ENCODE data around the gene TEX38. TPM values are rescaled to one million over a fixed set of nuclear protein-coding genes. Genes with fewer than 3 reads are reported as not detected.
A peak's percentile ranks its signal among the peaks of the same experiment; 100 is the strongest.

Gene TEX38
- total and polyA plus RNA-seq, 2 of the 13 experiments (the other 11 are each of a cell fraction or from before 2014, with no cell fraction given), result 0.18 TPM; not detected in 1

DNA sequence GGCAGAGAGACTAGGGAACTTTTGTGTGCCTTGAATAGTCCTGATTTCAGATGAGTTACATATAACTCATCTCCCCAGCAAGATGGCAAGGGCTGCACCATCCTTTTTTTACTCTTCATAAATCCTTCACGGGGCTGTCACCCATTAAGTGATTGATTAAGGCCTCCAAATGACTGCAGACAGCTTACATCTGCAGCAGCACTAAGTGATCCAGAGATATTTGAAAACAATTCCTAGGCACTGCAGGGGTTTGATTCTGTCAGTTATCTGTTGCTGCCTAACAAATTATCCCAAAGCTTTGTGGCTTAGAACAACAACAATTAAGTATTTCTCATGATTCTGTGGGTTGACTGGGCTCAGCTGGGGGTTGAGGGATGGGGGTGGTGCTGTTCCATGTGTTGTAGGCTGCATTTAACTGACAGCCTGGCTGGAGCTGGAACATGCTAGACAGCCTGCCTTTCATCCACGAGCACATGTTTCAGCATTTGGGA lies 19.3 kb downstream of the TEX38 start (continued):
- TF ChIP-seq, protein P1, sequence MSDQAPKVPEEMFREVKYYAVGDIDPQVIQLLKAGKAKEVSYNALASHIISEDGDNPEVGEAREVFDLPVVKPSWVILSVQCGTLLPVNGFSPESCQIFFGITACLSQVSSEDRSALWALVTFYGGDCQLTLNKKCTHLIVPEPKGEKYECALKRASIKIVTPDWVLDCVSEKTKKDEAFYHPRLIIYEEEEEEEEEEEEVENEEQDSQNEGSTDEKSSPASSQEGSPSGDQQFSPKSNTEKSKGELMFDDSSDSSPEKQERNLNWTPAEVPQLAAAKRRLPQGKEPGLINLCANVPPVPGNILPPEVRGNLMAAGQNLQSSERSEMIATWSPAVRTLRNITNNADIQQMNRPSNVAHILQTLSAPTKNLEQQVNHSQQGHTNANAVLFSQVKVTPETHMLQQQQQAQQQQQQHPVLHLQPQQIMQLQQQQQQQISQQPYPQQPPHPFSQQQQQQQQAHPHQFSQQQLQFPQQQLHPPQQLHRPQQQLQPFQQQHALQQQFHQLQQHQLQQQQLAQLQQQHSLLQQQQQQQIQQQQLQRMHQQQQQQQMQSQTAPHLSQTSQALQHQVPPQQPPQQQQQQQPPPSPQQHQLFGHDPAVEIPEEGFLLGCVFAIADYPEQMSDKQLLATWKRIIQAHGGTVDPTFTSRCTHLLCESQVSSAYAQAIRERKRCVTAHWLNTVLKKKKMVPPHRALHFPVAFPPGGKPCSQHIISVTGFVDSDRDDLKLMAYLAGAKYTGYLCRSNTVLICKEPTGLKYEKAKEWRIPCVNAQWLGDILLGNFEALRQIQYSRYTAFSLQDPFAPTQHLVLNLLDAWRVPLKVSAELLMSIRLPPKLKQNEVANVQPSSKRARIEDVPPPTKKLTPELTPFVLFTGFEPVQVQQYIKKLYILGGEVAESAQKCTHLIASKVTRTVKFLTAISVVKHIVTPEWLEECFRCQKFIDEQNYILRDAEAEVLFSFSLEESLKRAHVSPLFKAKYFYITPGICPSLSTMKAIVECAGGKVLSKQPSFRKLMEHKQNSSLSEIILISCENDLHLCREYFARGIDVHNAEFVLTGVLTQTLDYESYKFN (CRISPR knock-in tag; conservative IDR thresholded peaks at IDR 0.05), result no peak
- no peak for TF ChIP-seq ZNF768 (CRISPR knock-in tag; IDR thresholded peaks at IDR 0.05)

DNA sequence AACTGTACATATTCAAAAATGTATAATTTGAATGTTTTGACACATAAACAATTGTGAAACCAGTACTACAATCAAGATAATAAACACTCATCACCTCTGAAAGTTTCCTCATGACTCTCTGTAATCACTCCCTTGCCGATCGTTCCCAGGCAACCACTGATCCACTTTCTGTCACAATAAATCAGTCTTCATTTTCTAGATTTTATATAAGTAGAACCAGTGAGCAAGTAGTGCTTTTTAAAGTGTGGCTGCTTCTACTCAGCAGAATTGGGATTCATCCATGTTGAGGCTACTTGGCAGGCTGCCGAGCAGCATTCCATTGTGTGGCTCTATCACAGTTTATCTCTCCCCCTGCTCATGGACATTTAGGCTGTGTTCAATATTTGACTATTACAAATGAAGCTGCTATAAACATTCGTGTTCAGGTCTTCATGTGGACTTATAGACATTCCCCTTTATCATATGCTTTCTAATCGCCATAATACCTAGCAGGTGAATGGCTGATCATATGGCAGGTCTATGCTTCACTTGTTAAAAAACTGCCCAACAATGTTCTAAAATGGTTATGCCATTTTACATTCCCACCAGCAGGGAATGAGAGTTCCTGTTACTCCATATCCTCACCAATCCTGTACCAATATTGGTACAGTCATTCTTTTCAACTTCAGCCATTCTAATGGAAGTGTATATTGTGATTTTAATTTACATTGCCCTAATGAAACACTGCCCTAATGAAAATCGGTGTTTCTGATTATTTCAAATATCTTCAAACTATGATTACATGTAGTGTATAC lies 20.5 kb downstream of the TEX38 start:
- ChIA-PET POLR2A (no interaction called here), CTCF (ENCODE audit: low intra/inter-chr PET ratio, low total read pairs) (no interaction called here)
- no peak overlapping the region for H3K27ac ChIP-seq (ENCODE audit: extremely low read length, insufficient read depth, low read length)
- H3K9me3 ChIP-seq (ENCODE audit: low read length), result no peaks in the 10 kb centered on the region
- H2AFZ ChIP-seq (ENCODE audit: low read length), result no peak overlapping the region
- H3K79me2 ChIP-seq (ENCODE audit: insufficient read depth, low read length), result no peaks in the 10 kb centered on the region
- intact Hi-C loops (cut with micrococcal nuclease; ENCODE audit: unreplicated experiment), result no loop called here
- BruUV-seq (replicated peaks), result no TSS peak
- H3K9ac ChIP-seq (ENCODE audit: insufficient read depth, low read depth, low read length), result no peak overlapping the region
- peak; percentile 65; the same call in 2 of the 3 replicates for ATAC-seq
- FAIRE-seq, result no peak
- TF ChIP-seq ZNF101 (CRISPR knock-in tag; IDR thresholded peaks at IDR 0.05; ENCODE audit: borderline replicate concordance, low read depth), result no peak
- TF ChIP-seq GTF2F1 (IDR thresholded peaks at IDR 0.05; ENCODE audit: low read length), result no peak
- peak; percentile 80 for TF ChIP-seq TEAD3 (CRISPR knock-in tag; optimal IDR thresholded peaks at IDR 0.05; ENCODE audit: borderline replicate concordance)
- H3K4me2 ChIP-seq (ENCODE audit: low read depth, low read length), result no peak overlapping the region
- H4K20me1 ChIP-seq (ENCODE audit: insufficient read depth, low read length), result no peaks in the 10 kb centered on the region
- H3K4me3 ChIP-seq (replicated peaks in 1 of 3; ENCODE audit: insufficient read depth in 1 of 3, low read depth in 2 of 3, low read length in 3 of 3), result no peak overlapping the region
- H3K27me3 ChIP-seq (ENCODE audit: control insufficient read depth in 1 of 2, insufficient read depth in 2 of 2, low read length in 2 of 2), result no peaks in the 10 kb centered on the region
- no peak for DNase-seq (ENCODE audit: low spot score)
- H3K4me1 ChIP-seq (ENCODE audit: insufficient read depth, low read length), result 0 out of 2 replicates have a peak, but pooled peaks cover 11% of the 10 kb centered on the region
- H3K36me3 ChIP-seq (replicated peaks in 1 of 2; ENCODE audit: control insufficient read depth in 1 of 2, insufficient read depth in 2 of 2, low read length in 2 of 2), result peaks cover 16 to 72% of the 10 kb centered on the region in 2 experiments
- in situ Hi-C loops (cut with HindIII; ENCODE audit: extremely low pct_ligation_motif_present, low pct_unique_long_range_greater_than_20kb), result no loop called here
- 83% methylated on average over 6 of the region's 6 CpGs for WGBS (ENCODE audit: low lambda C conversion rate)
